Esophagus squamous epithelium (tissue), 5 donors: Measurements from ENCODE around the gene KCNQ1. TPM values are rescaled to one million over a fixed set of nuclear protein-coding genes. Genes with fewer than 3 reads are reported as not detected.

ENCODE experiments used
- DNase-seq: peaks from one replicate; lab custom pipeline; 2025; lab: John Stamatoyannopoulos, UW
- H3K27ac ChIP-seq, 4 donors: fragments of 200-600 bp; sonication (generic); one replicate each; pipeline ENCODE4 v1.5.1; 2016 to 2019; ENCODE audit warnings: mild to moderate bottlenecking in 1 of 4
- H3K27me3 ChIP-seq, 4 donors: fragments of 200-600 bp; sonication (generic); 1 replicate in 3 of 4; 2 replicates in 1 of 4; pipeline versions ENCODE4 v1.5.1 to v1.6.0; 2017 to 2021; ENCODE audit warnings: antibody characterized with exemption in 1 of 4
- H3K36me3 ChIP-seq, 3 donors: fragments of 200-600 bp; sonication (generic); one replicate each; pipeline ENCODE4 v1.5.1; 2016 to 2019
- H3K4me1 ChIP-seq, 3 donors: fragments of 200-600 bp; sonication (generic); one replicate each; pipeline ENCODE4 v1.5.1; 2017 to 2019
- H3K4me3 ChIP-seq, 4 donors: fragments of 200-600 bp; sonication (generic); 1 replicate in 3 of 4; 2 replicates in 1 of 4; pipeline ENCODE4 v1.5.1; 2016 to 2019; ENCODE audit warnings: mild to moderate bottlenecking in 2 of 4, moderate library complexity in 1 of 4
- H3K9me3 ChIP-seq, 3 donors: fragments of 200-600 bp; sonication (generic); one replicate each; pipeline ENCODE4 v1.5.1; 2016 to 2019
- POLR2A ChIP-seq, 4 donors: fragments of 450-650 bp; IDR thresholded peaks; one replicate each; pipeline ENCODE4 v1.6.1; 2017; ENCODE audit warnings: antibody characterized with exemption in 4 of 4, mild to moderate bottlenecking in 4 of 4, moderate library complexity in 3 of 4
- WGBS, 2 donors: methylation state at CpG; one replicate each; pipeline ENCODE4 v1.1.5; 2018; 5-methylcytosine and 5-hydroxymethylcytosine counted together
- intact Hi-C: fragments of 100-400 bp; cut with DNase I; formaldehyde crosslinking; loops from one replicate; pipeline ENCODE4 v1.15.0; 2022
- total RNA-seq, 4 donors: library from RNA; depleted of rRNA; stranded (reverse); fragments of >200 nt; gene quantifications; one replicate each; pipeline ENCODE4 v1.1.0, GENCODE V29; 2016
- TF ChIP-seq, protein P1 (sequence below), 6 experiments: fragments of 450-650 bp in 4 of 6; fragments of 200-600 bp in 2 of 6; sonication (generic) in 2 of 6; IDR thresholded peaks; one replicate each; pipeline ENCODE4 v1.5.1; 2016 to 2019; ENCODE audit warnings: antibody characterized with exemption in 6 of 6, mild to moderate bottlenecking in 4 of 6, moderate library complexity in 4 of 6
- donor health status: DM: yes; HTN: yes; CAD: no.

KCNQ1 gene
- total RNA-seq, 4 donors from 2014 or later: 0.61 to 3.1 (median 0.72) TPM

DNA sequence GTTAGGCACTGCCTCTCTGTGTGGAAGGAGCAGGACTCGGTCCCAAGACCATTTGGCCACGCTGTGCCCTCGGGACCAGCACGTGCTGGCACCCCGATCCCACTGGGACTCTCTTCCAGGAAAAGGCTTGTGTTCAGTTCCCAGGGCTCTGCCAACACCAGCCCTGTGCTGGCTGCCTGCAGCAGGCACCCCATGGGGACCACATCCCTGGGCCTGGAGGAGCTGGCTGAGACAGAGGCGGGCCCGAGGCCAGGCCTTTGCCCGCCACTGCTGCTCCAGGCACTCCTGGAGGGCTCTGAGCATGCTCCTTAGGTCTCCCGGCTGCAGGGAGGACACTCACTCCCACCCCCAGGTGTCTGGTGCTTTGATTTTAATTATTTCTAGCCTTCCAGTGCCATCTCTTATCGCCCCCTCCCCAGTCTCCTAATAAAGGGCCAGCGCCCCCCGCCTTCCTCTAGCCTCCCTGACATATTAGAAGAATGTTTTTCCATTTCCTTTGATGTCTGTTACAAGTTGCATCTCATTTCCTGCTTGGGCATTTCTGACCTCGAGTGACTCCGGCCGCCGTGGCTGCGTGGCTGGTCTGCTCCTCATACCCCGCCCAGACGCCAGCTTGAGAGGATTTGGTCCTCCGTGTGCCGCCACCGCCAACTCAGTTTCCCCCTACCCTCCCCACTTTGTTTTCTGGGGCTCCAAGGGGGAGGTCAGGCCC is 426.3 kb downstream of the KCNQ1 start:
- no peak for TF ChIP-seq POLR2A (IDR thresholded peaks at IDR 0.05)
- TF ChIP-seq, protein P1, sequence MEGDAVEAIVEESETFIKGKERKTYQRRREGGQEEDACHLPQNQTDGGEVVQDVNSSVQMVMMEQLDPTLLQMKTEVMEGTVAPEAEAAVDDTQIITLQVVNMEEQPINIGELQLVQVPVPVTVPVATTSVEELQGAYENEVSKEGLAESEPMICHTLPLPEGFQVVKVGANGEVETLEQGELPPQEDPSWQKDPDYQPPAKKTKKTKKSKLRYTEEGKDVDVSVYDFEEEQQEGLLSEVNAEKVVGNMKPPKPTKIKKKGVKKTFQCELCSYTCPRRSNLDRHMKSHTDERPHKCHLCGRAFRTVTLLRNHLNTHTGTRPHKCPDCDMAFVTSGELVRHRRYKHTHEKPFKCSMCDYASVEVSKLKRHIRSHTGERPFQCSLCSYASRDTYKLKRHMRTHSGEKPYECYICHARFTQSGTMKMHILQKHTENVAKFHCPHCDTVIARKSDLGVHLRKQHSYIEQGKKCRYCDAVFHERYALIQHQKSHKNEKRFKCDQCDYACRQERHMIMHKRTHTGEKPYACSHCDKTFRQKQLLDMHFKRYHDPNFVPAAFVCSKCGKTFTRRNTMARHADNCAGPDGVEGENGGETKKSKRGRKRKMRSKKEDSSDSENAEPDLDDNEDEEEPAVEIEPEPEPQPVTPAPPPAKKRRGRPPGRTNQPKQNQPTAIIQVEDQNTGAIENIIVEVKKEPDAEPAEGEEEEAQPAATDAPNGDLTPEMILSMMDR (IDR thresholded peaks at IDR 0.05): no peak
- WGBS, 2 donors: 63 to 69% methylated on average over 14 to 16 of the region's 22 CpGs
- no peak for DNase-seq
- Histone ChIP-seq H3K9me3 (no peaks in the 10 kb centered on the region), H3K27me3 (peaks cover 0 to 62% (median 11%) of the 10 kb centered on the region in 4 donors), H3K27ac (no peak overlapping the region), H3K4me1 (peaks cover 0 to 12% (median 0%) of the 10 kb centered on the region in 3 donors), H3K36me3 (no peaks in the 10 kb centered on the region), H3K4me3 (no peak overlapping the region)
- intact Hi-C loops: no loop called here

DNA sequence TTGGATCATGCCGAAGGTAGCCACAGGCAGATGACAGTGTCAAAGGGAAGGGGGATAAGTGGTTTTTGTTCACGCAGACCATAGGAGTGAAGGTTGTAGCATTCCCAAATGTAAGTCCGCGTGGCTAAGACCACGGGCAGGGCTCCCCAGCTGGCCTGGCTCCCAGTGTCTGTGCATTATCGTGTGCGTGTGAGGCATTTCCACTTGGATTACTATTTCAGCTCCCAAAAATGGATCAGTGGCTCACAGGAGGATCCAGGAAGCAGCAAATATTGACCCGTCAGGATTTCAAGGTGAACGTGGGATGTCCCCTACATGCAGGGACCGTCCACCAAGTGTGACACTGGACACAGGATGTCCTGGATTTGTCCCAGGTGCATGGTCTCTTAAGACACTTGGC is 430.2 kb downstream of the KCNQ1 start:
- TF ChIP-seq, protein P1 (IDR thresholded peaks at IDR 0.05): no peak
- TF ChIP-seq POLR2A (IDR thresholded peaks at IDR 0.05): no peak
- intact Hi-C loops: no loop called here
- no peak for DNase-seq
- Histone ChIP-seq H3K36me3 (peaks cover 0 to 8% (median 0%) of the 10 kb centered on the region in 3 donors), H3K4me3 (no peak overlapping the region), H3K9me3 (no peaks in the 10 kb centered on the region), H3K4me1 (peaks cover 0 to 4% (median 0%) of the 10 kb centered on the region in 3 donors), H3K27ac (no peak overlapping the region), H3K27me3 (peaks cover 0 to 27% (median 6%) of the 10 kb centered on the region in 4 donors)
- 80 to 82% methylated on average over 10 of the region's 10 CpGs for WGBS, 2 donors

DNA sequence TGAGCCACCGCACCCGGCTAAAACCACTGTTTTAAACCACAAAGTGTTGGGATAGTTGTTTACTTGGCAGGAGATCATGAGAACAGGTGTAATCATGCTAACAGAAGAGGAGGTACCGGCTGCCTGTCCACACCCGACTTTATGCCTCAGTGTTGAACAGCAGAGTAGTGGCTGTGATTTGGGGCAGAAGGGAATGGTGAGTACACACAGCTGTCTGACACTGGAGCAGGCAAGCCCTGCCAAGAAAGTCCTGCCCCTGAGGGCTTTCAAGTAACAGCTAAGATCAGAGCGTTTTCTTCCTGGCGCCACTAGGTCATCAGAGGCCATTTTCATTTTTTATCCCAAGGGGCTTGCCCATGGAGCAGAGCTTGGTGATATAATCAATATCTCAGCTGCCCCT is 432.7 kb downstream of the KCNQ1 start:
- Histone ChIP-seq H3K27ac (no peak overlapping the region), H3K4me1 (peaks cover 0 to 10% (median 0%) of the 10 kb centered on the region in 3 donors), H3K27me3 (peaks cover 0 to 6% (median 0%) of the 10 kb centered on the region in 4 donors), H3K9me3 (no peaks in the 10 kb centered on the region), H3K36me3 (peaks cover 0 to 8% (median 0%) of the 10 kb centered on the region in 3 donors), H3K4me3 (no peak overlapping the region)
- intact Hi-C loops: no loop called here
- WGBS, 2 donors: 41 to 62% methylated on average over 4 of the region's 6 CpGs
- no peak for DNase-seq
- TF ChIP-seq, protein P1 (IDR thresholded peaks at IDR 0.05): no peak
- no peak for TF ChIP-seq POLR2A (IDR thresholded peaks at IDR 0.05)

DNA sequence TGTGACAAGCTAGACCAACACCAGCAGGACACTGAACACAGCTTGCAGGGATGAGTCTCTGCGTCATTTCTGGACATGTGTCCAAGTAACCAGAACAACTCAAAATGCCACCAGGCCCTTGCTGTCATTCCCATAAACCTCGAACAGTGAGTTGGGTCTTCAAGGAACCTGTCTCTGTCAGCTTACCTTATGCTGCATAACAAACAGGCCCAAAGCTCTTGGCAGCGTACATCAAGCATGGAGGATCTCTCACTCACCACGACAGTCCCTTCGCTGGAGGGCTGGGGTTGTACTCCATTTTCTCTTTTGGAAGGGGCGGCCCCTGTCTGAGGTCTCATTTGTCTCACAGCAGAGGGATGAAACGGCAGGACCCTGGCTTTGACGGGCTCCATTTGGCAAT is 434.0 kb downstream of the KCNQ1 start:
- 96 to 100% methylated on average over 3 to 8 of the region's 8 CpGs for WGBS, 2 donors
- intact Hi-C loops: no loop called here
- Histone ChIP-seq H3K4me1 (peaks cover 0 to 21% (median 5%) of the 10 kb centered on the region in 3 donors), H3K36me3 (peaks cover 0 to 8% (median 0%) of the 10 kb centered on the region in 3 donors), H3K9me3 (no peaks in the 10 kb centered on the region), H3K27me3 (peaks cover 0 to 16% (median 0%) of the 10 kb centered on the region in 4 donors), H3K27ac (no peak overlapping the region), H3K4me3 (no peak overlapping the region)
- no peak for DNase-seq
- no peak for TF ChIP-seq POLR2A (IDR thresholded peaks at IDR 0.05)
- TF ChIP-seq, protein P1 (IDR thresholded peaks at IDR 0.05): no peak

DNA sequence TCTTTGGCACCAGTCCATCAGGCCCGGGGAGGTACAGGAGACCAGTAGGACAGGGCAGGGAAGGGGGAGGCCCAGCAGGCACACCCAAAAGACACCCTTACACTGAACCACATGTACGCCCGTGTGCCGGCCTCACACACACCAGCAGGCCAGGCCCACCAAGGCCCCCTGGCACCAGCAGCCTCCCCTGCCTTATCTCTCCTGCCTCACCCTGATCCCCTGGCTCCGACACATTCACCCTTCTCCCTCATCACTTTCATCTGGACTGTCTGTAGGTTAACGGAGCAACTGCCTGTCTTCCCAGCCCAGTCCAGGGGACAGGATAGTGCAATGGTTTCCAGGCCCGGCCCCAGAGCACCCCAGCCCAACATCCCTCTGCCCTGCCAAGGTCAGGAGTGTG is 435.8 kb downstream of the KCNQ1 start:
- intact Hi-C loops: no loop called here
- Histone ChIP-seq H3K4me1 (peaks cover 3 to 37% (median 5%) of the 10 kb centered on the region in 3 donors), H3K27ac (no peak overlapping the region), H3K27me3 (peaks cover 0 to 25% (median 0%) of the 10 kb centered on the region in 4 donors), H3K4me3 (no peak overlapping the region), H3K36me3 (peaks cover 0 to 8% (median 0%) of the 10 kb centered on the region in 3 donors), H3K9me3 (no peaks in the 10 kb centered on the region)
- DNase-seq: no peak
- no peak for TF ChIP-seq POLR2A (IDR thresholded peaks at IDR 0.05)
- TF ChIP-seq, protein P1 (IDR thresholded peaks at IDR 0.05): no peak
- 86 to 88% methylated on average over 6 to 7 of the region's 7 CpGs for whole genome bisulfite sequencing, 2 donors
